ENCODE measurements around the gene AJUBA.
"Not testable (repeated sequence)": the region's sequence is repeated elsewhere in the genome, so short reads cannot be mapped to it uniquely, and the experiment has no call there.

AJUBA gene

DNA sequence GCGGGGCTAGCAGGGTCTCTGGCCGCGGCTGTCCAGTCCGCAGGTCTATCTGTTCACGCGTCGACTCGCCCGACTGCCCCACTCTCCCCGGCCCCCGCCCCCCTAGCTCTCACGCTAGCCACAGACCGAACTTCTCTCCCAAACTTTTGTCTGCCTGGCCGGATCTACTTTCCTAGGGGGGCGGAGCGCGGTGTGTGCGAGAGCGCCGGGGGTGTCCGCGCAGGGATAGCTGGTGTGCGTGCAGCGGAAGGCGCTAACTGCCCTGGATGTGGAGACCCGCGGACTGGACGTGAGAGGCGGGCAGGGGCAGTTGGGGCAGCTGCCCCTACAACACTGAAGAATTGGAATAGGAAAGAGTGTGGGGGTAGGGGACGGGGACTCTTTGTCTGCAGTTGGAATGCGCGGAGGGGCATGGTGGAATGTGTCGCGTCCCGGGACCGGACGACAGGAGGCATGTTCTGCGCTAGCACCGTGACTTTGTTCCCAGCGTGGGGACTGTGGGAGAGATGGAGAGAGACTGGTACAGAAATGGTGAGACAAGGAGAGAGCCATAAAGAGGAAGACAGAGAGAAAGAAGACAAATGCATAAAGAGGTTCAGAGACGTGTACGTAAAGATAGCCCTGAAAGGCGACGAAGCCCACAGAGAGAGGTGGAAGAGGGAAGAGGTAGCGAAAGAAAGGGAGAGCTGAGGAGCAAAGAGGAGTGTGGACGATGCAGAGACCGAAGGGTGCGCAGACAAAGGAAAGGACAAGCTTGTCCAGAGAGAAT, at the start of gene AJUBA:
TSS of gene AJUBA (minus strand) at position 75 of the 769 bp plus-strand sequence. CDS start 285 bp downstream, outside the sequence.
- peak; percentile 61 to 71 for DNase-seq

- no peak for DNase-seq
Measured at GRCh38 chr14:23030936-23031335, 48.6 kb upstream of the AJUBA start.

GRCh38 chr14:23028799-23029198, 46.4 kb upstream of the AJUBA start:
- DNase-seq, result no peak

GRCh38 chr14:23025151-23025814, 42.9 kb upstream of the AJUBA start:
- no peak for DNase-seq

GRCh38 chr14:23024612-23025075, 42.3 kb upstream of the AJUBA start:
- no peak for DNase-seq

DNA sequence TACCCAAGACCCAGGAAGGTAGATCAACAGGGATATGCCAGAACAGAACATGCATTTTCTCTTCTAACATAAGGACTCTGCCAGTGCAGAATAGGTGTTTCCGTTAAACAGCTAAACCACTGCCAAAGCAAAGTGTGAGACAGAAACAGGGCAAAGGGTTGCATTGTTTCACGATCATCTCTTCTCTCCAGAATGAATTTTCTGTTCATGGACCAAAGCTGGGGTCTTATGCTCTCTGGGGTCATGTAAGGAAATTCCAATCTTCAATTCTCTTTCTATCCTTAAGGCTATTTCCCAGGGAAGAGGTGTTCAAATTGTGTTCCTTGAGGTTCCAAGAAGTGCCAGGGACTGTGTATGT, 41.4 kb upstream of the AJUBA start:
- no peak for DNase-seq

- DNase-seq, result no peak
Measured at GRCh38 chr14:23023022-23023794, 40.9 kb upstream of the AJUBA start.

GRCh38 chr14:23021889-23022442, 39.6 kb upstream of the AJUBA start:
- no peak for DNase-seq

DNA sequence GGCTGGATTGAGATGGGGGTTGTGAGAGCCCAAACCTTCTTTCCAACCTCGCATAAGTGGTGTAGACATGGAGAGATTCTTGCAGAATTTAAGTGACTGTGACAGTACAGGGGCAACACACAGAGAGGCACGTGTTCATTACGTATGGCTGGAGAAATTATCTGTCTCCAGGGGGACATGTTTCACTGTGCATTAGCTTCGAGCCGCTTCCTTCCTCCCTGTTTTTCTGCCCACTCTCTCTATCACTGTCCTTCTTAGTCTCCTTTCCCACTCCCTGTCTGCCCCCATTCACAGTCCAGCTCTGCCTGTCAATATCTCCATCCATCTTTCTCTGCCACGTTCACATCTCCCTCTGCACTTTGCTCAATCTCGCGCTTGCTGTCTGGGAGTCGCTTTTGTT, 39.1 kb upstream of the AJUBA start:
- no peak for DNase-seq

DNA sequence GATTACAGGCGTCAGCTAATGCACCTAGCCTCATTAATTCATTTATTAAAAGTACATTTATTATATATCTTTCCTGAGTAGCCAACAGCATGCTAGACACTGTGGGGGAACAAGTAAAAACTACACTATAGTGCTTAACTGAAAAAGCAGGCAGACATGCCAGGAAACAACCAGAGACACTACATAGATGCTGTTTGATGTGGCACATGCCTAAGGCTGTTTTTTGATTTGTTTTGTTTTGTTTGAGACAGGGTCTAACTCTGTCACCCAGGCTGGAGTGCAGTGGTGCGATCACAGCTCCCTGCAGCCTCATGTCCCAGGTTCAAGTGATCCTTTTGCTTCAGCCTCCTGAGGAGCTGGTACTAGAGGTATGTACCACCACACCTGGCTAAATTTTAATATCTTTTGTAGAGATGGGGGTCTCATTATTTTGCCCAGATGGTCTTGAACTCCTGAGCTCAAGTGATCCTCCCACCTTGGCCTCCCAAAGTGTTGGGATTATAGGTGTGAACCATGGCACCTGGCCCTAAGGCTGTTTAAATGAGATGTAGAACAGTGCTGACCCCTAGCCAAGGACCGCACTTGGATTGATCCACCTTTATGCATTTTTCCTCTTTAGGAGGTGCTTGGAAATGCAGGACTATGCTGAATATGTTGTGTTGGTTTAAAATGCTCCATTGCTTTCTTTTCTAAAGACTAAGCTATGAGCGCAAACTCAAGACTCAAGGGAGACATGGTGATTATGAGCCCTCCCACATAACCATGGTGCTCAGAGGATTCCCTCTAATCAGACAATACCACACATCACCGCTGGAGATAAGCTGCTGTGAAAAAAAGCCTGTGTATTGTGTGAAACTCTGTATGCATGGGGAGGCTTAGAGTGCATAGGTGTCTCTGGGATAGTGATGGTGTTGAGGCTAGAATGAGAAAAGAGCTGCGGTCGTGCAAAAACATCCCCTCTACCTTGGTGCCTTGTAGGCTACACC, 38.1 kb upstream of the AJUBA start:
- DNase-seq, result no peak

GRCh38 chr14:23018107-23018506, 35.8 kb upstream of the AJUBA start:
- DNase-seq, result no peak

DNA sequence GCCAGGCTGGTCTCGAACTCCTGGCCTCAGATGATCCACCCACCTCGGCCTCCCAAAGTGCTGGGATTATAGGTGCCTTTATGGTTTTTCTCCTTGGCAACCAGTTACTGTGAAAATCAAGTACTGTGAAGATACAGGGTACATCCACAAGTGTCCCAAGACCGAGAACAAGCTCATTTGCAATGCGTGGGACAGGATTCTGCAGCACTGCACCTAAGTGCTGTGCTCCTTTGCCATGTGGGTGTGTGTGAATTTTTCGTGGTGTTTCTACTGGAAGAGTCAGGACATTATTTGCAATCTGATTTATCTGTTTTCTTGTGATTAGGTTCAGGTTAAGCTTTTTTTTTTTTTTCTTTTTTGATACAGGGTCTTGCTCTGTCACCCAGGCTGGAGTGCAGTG, 34.7 kb upstream of the AJUBA start:
- no peak for DNase-seq

DNA sequence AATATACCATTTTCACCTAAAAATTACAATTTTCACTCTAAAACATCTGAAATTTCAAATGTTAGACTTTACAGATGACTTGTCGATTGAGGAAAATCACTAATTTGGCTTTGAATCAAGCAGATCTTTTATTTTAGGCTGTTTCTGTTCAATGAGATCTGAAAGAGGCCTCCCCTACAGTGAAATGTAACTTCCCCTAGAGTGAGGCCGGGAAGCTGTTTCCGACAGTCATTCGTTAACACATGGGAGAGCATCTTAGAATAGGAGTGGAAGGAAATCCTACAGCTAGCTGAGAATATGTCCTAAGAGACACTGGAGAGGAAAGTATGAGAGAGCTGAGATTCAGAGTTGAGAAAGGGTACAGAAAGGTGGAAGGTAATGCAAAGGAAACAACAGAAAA, 33.3 kb upstream of the AJUBA start:
- no peak for DNase-seq

- not testable (repeated sequence) for DNase-seq
Measured at GRCh38 chr14:23013749-23014054, 31.4 kb upstream of the AJUBA start.

GRCh38 chr14:23013054-23013748, 30.9 kb upstream of the AJUBA start:
- no peak for DNase-seq

- DNase-seq, result peak; percentile 64 to 78
Measured at GRCh38 chr14:23009939-23010726, 27.8 kb upstream of the AJUBA start, which contains the start of gene C14orf93. C14orf93 (minus strand) TSS chr14:23010143; CDS start chr14:22999023, 11,120 bp downstream.

GRCh38 chr14:23009483-23009938, 27.2 kb upstream of the AJUBA start:
- DNase-seq, result peak in 1 of 2 experiments; percentile 64

GRCh38 chr14:23008831-23009230, 26.5 kb upstream of the AJUBA start:
- no peak for DNase-seq

DNA sequence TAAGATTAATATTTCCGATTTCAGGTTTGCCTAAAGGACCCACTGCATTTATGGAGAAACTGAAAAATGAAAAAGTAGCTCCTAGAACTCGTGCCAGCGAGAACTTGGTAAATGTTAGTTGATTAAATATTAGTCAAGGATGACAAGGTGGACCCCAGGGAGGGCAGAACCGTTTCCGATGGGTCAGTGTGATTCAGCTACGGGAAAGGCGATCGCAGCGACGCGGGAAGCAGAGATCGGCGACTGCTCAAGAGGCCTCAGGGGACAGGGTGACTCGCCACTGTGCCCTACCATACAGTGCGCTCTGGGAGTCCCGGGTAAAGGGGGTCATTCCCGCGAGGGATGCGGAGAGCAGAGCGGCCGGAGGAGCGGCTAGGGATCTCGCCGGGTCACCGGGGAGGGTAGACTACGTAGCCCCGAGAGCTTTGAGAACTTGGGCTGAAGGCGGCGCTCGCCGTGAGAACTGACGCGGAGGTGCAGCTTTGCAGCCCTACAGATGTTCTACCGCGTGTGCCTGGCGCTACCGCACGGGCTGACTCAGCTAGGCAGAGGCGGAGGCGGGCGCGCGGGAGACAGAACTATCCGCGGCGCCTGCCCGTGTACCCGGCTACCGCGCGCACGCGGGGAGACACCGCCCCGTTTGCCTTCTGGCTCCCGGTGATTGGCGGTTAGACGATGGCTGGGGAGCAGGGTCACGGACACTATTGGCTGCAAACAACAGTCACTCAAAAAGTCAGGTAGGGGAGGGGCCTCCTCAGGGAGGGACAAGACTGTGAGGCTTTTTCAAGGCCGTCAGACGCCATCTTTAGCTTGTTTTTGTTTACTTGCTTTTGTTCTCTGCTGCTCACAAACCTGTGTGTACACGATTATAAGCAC, 24.4 kb upstream of the AJUBA start:
- peak; percentile 95 to 97 for DNase-seq

GRCh38 chr14:23006188-23006534, 23.8 kb upstream of the AJUBA start:
- DNase-seq, result no peak
